GM12891 (cell line): ENCODE data around the gene PTPRN2.

Experiments used
- PAX5 ChIP-seq: IDR thresholded peaks from 2 replicates; pipeline ENCODE4 v1.6.1; 2011; ENCODE audit warnings: low read length, moderate library complexity, mild to moderate bottlenecking; ENCODE audit not compliant: insufficient read depth, severe bottlenecking
- POLR2A ChIP-seq: IDR thresholded peaks from 2 replicates; pipeline ENCODE4 v1.6.1; 2011; ENCODE audit warnings: low read depth, low read length, control low read depth
- POLR2AphosphoS5 ChIP-seq: IDR thresholded peaks from 2 replicates; pipeline ENCODE4 v1.6.1; 2011; ENCODE audit warnings: low read depth, low read length, control low read depth
- POU2F2 ChIP-seq: IDR thresholded peaks from 2 replicates; pipeline ENCODE4 v1.6.1; 2011; ENCODE audit warnings: low read depth, mild to moderate bottlenecking, control low read depth, low read length, moderate library complexity
- SPI1 ChIP-seq: IDR thresholded peaks from 2 replicates; pipeline ENCODE4 v1.6.1; 2011; ENCODE audit warnings: low read depth, low read length, control low read depth
- TAF1 ChIP-seq: IDR thresholded peaks from 2 replicates; pipeline ENCODE4 v1.6.1; 2011; ENCODE audit warnings: low read depth, low read length, control low read depth

DNA sequence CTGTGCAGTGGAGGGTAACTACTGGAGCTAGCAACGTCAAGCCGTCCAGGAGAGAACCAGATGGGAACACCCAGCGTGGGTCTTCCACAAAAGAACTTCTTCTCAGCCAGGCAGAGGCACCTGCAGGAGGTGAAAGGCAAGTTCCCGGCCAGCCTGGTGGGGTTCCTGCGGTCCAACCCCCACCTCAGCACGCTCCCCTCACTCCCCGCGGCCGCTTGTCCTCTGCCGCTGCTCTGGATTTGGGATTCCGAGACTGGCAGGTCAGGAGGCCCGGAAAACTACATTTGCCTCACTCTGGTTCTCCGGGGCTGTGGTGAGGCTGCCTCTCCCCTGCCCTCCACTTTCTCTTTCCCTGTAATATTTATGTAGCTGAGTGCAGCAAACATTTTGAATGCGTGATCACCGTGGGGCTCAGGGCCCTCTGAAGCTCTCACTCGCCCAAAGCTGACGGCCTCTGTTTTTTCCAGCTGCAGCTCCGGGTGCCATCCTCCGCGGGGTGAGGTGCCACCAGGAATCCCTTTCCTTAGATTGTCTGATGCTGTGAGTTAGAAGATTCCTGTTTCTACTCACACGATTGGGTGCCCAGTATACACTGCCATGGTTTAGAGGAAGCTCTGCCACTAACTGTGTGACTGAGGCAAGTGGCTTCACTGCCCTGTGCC is 884.0 kb downstream of the PTPRN2 start:
- TF ChIP-seq TAF1: no peak
- no peak for TF ChIP-seq POLR2A
- TF ChIP-seq SPI1: no peak
- no peak for TF ChIP-seq POLR2AphosphoS5
- no peak for TF ChIP-seq PAX5
- TF ChIP-seq POU2F2: no peak
